Sigmoid colon (tissue), 3 donors: Measurements from ENCODE around the gene GIMAP8.

Source experiments
- POLR2A ChIP-seq, 2 donors: fragments of 450-650 bp; IDR thresholded peaks; one replicate each; pipeline ENCODE4 v1.6.1; 2016; ENCODE audit warnings: antibody characterized with exemption in 2 of 2, mild to moderate bottlenecking in 2 of 2, moderate library complexity in 2 of 2
- TF ChIP-seq, protein P1 (sequence below), 4 experiments: fragments of 450-650 bp in 3 of 4; fragments of 200-600 bp in 1 of 4; IDR thresholded peaks; one replicate each; pipeline ENCODE4 v1.5.1; 2016 to 2019; ENCODE audit warnings: antibody characterized with exemption in 4 of 4, mild to moderate bottlenecking in 3 of 4, moderate library complexity in 2 of 4

DNA sequence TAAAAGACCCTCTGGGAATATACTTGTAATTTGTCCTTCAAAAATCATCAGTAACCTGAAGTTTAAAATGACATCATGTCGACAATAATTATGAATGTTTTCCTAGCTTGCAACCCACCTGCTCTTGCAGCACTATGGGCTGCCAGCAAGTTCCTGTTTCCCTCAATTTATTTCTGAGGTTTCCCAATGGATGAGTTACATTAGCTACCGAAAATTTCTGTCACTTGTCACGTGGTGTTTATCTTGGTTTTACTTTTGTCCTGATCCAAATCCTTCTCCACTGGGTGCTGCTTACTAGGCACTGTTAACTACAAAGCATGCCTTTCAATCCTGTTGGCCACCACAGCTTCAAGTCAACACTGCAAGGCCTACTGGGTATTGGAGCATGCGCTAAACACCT is 31.5 kb downstream of the GIMAP8 start:
- no peak for TF ChIP-seq POLR2A (IDR thresholded peaks at IDR 0.05)
- TF ChIP-seq, protein P1, sequence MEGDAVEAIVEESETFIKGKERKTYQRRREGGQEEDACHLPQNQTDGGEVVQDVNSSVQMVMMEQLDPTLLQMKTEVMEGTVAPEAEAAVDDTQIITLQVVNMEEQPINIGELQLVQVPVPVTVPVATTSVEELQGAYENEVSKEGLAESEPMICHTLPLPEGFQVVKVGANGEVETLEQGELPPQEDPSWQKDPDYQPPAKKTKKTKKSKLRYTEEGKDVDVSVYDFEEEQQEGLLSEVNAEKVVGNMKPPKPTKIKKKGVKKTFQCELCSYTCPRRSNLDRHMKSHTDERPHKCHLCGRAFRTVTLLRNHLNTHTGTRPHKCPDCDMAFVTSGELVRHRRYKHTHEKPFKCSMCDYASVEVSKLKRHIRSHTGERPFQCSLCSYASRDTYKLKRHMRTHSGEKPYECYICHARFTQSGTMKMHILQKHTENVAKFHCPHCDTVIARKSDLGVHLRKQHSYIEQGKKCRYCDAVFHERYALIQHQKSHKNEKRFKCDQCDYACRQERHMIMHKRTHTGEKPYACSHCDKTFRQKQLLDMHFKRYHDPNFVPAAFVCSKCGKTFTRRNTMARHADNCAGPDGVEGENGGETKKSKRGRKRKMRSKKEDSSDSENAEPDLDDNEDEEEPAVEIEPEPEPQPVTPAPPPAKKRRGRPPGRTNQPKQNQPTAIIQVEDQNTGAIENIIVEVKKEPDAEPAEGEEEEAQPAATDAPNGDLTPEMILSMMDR (IDR thresholded peaks at IDR 0.05), result no peak
